ENCODE data around the gene NOSIP. TPM values are rescaled to one million over a fixed set of nuclear protein-coding genes. Genes with fewer than 3 reads are reported as not detected.

NOSIP gene
- total RNA-seq, 1 donor from 2014 or later, result 83.8 TPM

GRCh38 chr19:49589502-49589905, 9.1 kb upstream of the NOSIP start:
- DNase-seq (ENCODE audit: low read depth), result no peak
- Histone ChIP-seq H3K36me3 (ENCODE audit: insufficient read depth, low read length) (peaks cover 8% of the 10 kb centered on the region), H3K9me3 (ENCODE audit: insufficient read depth, low read depth, low read length) (no peaks in the 10 kb centered on the region), H3K27ac (ENCODE audit: low read depth, low read length) (no peak overlapping the region), H3K27me3 (ENCODE audit: insufficient read depth, low read length) (no peaks in the 10 kb centered on the region), H2AFZ (ENCODE audit: low read depth, low read length) (no peak overlapping the region), H3K79me2 (ENCODE audit: insufficient read depth, low read length) (peaks cover 30% of the 10 kb centered on the region), H3K4me3 (ENCODE audit: insufficient read depth, low read depth, low read length) (no peak overlapping the region), H3K9ac (ENCODE audit: low read length) (no peak overlapping the region), H3K4me2 (ENCODE audit: low read length) (no peak overlapping the region), H3K4me1 (ENCODE audit: insufficient read depth, low read length) (peaks cover 20% of the 10 kb centered on the region), H4K20me1 (ENCODE audit: insufficient read depth, low read length) (peaks cover 23% of the 10 kb centered on the region)
- H3K27me3 Mint-ChIP-seq (ENCODE audit: low read depth, unreplicated experiment), result no peaks in the 10 kb centered on the region
- H3K4me1 Mint-ChIP-seq (ENCODE audit: low read depth, unreplicated experiment), result peaks cover 2% of the 10 kb centered on the region
- no peaks in the 10 kb centered on the region for H3K36me3 Mint-ChIP-seq (ENCODE audit: low read depth, unreplicated experiment)
- no peak for FAIRE-seq
- H3K9me3 Mint-ChIP-seq (ENCODE audit: unreplicated experiment), result no peaks in the 10 kb centered on the region
- peak overlapping the region; percentile 54 for H3K4me3 Mint-ChIP-seq (ENCODE audit: unreplicated experiment)
- TF ChIP-seq CTCF (IDR thresholded peaks at IDR 0.05; ENCODE audit: insufficient read depth, low read depth, low read length) (no peak), EZH2 (IDR thresholded peaks at IDR 0.05; ENCODE audit: insufficient read depth, low read length) (no peak)
- H3K27ac Mint-ChIP-seq (ENCODE audit: unreplicated experiment), result peak overlapping the region; percentile 38

- no peak overlapping the region for H2AFZ ChIP-seq (ENCODE audit: low read depth, low read length)
- peaks cover 15% of the 10 kb centered on the region for H3K4me1 ChIP-seq (ENCODE audit: insufficient read depth, low read length)
- peaks cover 13% of the 10 kb centered on the region for H4K20me1 ChIP-seq (ENCODE audit: insufficient read depth, low read length)
- H3K4me3 ChIP-seq (ENCODE audit: insufficient read depth, low read depth, low read length), result no peak overlapping the region
- TF ChIP-seq EZH2 (IDR thresholded peaks at IDR 0.05; ENCODE audit: insufficient read depth, low read length) (no peak), CTCF (IDR thresholded peaks at IDR 0.05; ENCODE audit: insufficient read depth, low read depth, low read length) (no peak)
- no peak overlapping the region for H3K27ac Mint-ChIP-seq (ENCODE audit: unreplicated experiment)
- peaks cover 21% of the 10 kb centered on the region for H3K79me2 ChIP-seq (ENCODE audit: insufficient read depth, low read length)
- H3K4me1 Mint-ChIP-seq (ENCODE audit: low read depth, unreplicated experiment), result no peaks in the 10 kb centered on the region
- no peak overlapping the region for H3K4me2 ChIP-seq (ENCODE audit: low read length)
- no peaks in the 10 kb centered on the region for H3K9me3 Mint-ChIP-seq (ENCODE audit: unreplicated experiment)
- DNase-seq (ENCODE audit: low read depth) (no peak), FAIRE-seq (no peak)
- no peaks in the 10 kb centered on the region for H3K36me3 Mint-ChIP-seq (ENCODE audit: low read depth, unreplicated experiment)
- H3K36me3 ChIP-seq (ENCODE audit: insufficient read depth, low read length), result peaks cover 1% of the 10 kb centered on the region
- no peak overlapping the region for H3K4me3 Mint-ChIP-seq (ENCODE audit: unreplicated experiment)
- no peaks in the 10 kb centered on the region for H3K9me3 ChIP-seq (ENCODE audit: insufficient read depth, low read depth, low read length)
- no peak overlapping the region for H3K9ac ChIP-seq (ENCODE audit: low read length)
- H3K27me3 ChIP-seq (ENCODE audit: insufficient read depth, low read length), result no peaks in the 10 kb centered on the region
- H3K27me3 Mint-ChIP-seq (ENCODE audit: low read depth, unreplicated experiment), result no peaks in the 10 kb centered on the region
- no peak overlapping the region for H3K27ac ChIP-seq (ENCODE audit: low read depth, low read length)
Measured at GRCh38 chr19:49588365-49589122, 8.2 kb upstream of the NOSIP start.

- Mint-ChIP-seq H3K36me3 (ENCODE audit: low read depth, unreplicated experiment) (no peaks in the 10 kb centered on the region), H3K4me1 (ENCODE audit: low read depth, unreplicated experiment) (no peaks in the 10 kb centered on the region), H3K27me3 (ENCODE audit: low read depth, unreplicated experiment) (no peaks in the 10 kb centered on the region), H3K27ac (ENCODE audit: unreplicated experiment) (no peak overlapping the region), H3K4me3 (ENCODE audit: unreplicated experiment) (no peak overlapping the region), H3K9me3 (ENCODE audit: unreplicated experiment) (no peaks in the 10 kb centered on the region)
- FAIRE-seq (no peak), DNase-seq (ENCODE audit: low read depth) (no peak)
- no peak for TF ChIP-seq CTCF (IDR thresholded peaks at IDR 0.05; ENCODE audit: insufficient read depth, low read depth, low read length)
- TF ChIP-seq EZH2 (IDR thresholded peaks at IDR 0.05; ENCODE audit: insufficient read depth, low read length), result no peak
- H3K79me2 ChIP-seq (ENCODE audit: insufficient read depth, low read length), result peaks cover 8% of the 10 kb centered on the region
- H3K27me3 ChIP-seq (ENCODE audit: insufficient read depth, low read length), result no peaks in the 10 kb centered on the region
- H3K9ac ChIP-seq (ENCODE audit: low read length), result no peak overlapping the region
- peaks cover 8% of the 10 kb centered on the region for H3K4me1 ChIP-seq (ENCODE audit: insufficient read depth, low read length)
- H3K4me3 ChIP-seq (ENCODE audit: insufficient read depth, low read depth, low read length), result no peak overlapping the region
- no peak overlapping the region for H3K27ac ChIP-seq (ENCODE audit: low read depth, low read length)
- H3K9me3 ChIP-seq (ENCODE audit: insufficient read depth, low read depth, low read length), result no peaks in the 10 kb centered on the region
- no peak overlapping the region for H2AFZ ChIP-seq (ENCODE audit: low read depth, low read length)
- no peaks in the 10 kb centered on the region for H3K36me3 ChIP-seq (ENCODE audit: insufficient read depth, low read length)
- no peak overlapping the region for H3K4me2 ChIP-seq (ENCODE audit: low read length)
- peaks cover 2% of the 10 kb centered on the region for H4K20me1 ChIP-seq (ENCODE audit: insufficient read depth, low read length)
Measured at GRCh38 chr19:49587227-49587626, 6.9 kb upstream of the NOSIP start.

All from astrocyte (in vitro differentiated cells and primary cell).